ENCODE data around the gene KRTAP4-8.
"Not testable (repeated sequence)": the region's sequence is repeated elsewhere in the genome, so short reads cannot be mapped to it uniquely, and the experiment has no call there.

Gene KRTAP4-8

GRCh38 chr17:41118721-41119120 is 20.8 kb upstream of the KRTAP4-8 start:
- no peak for DNase-seq (ENCODE audit: low spot score)
- no peak for TF ChIP-seq CTCF (IDR thresholded peaks at IDR 0.05)
- no peak overlapping the region for H3K27ac ChIP-seq
- H3K4me3 ChIP-seq: no peak overlapping the region

GRCh38 chr17:41117846-41118386 is 20.0 kb upstream of the KRTAP4-8 start, which contains the start of gene KRTAP4-11:
Gene KRTAP4-11, minus strand, starts transcription at chr17:41118373. Its CDS starts 58 bp downstream, at chr17:41118315.
- H3K4me3 ChIP-seq; DNase-seq (ENCODE audit: low spot score); H3K27ac ChIP-seq: not testable (repeated sequence)

DNA sequence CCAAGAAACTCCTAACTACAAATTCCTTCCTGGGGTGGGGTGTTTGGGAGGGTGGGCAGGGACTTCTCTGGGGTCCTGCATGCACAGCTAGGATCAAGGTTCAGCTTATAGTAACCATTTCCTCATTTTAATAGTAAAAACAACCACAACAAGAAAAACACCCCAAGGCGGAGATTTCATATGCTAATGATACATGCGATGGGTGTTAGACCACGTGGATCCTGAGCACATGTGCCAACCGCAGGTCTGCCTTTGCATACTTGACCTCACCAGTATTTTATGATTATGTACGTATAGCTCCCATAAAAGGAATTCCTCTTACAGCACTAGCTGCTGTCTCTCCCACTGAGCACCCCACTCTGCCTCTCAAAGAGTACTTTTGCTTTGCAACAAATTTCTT is 18.4 kb upstream of the KRTAP4-8 start:
- H3K27ac ChIP-seq: no peak overlapping the region
- H3K4me3 ChIP-seq: no peak overlapping the region
- DNase-seq (ENCODE audit: low spot score): no peak
- no peak for TF ChIP-seq CTCF (IDR thresholded peaks at IDR 0.05)

GRCh38 chr17:41111151-41111885 is 13.4 kb upstream of the KRTAP4-8 start:
- Histone ChIP-seq H3K4me3 (no peak overlapping the region), H3K27ac (no peak overlapping the region)
- TF ChIP-seq CTCF (IDR thresholded peaks at IDR 0.05): no peak
- DNase-seq (ENCODE audit: low spot score): no peak

DNA sequence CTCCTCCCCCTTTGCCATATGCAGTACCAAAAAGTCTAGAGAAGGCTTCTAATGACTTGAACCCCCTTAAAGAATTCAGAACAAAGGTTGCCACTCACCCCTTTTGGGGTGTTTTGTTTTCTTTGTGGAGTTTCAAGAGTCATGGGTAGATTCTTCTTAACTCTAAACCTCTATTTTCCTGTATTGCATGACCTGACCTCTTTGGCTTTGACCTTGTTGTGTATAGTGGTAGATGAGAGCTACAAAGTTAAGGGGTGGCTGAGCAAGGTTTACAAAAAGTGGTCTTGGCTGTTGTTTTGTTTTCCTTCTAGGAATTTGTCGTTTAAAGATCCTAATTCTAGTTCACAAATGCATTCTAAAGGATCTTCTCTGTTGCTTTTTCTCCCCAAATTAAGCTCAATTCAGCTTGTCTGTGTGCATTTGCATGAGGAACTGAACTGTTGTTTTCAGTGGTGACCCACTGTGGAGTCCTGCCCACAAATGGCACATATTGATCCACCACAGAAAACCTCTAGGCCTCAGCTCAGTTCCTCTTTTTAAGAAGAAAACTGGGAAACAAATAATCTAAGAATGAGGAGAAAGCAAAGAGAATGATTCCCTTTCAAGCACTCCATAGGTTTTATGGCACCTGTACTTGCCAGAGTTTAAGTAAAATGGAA is 10.9 kb upstream of the KRTAP4-8 start:
- DNase-seq (ENCODE audit: low spot score): not testable (repeated sequence)

DNA sequence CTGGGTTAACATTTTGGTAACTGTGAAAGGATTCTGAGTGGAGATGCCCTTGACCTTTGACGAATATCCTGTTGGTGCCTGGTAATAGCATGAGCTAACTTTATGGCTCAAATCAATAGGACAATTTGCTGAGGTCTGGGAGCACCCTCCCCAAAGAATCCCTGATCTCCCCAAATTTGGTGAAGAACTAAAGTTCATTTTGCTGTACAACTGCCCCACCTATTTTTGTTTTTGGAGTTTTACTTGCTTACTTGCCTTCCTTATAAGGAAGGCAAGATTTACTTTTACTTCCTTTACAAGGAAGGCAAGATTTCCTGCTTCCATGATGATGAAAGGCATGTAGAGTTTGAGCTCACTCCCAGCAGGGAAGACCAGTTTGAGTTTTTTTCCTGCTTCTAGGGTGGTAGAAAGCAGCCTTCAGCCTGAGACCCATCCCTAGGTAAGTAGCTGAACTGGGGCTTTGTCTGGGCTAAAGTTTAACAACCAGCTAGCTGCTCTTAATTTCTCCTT is 10.1 kb upstream of the KRTAP4-8 start:
- no peak for DNase-seq (ENCODE audit: low spot score)
- no peak overlapping the region for H3K27ac ChIP-seq
- no peak overlapping the region for H3K4me3 ChIP-seq
- TF ChIP-seq CTCF (IDR thresholded peaks at IDR 0.05): no peak

More for the DNA sequence above, 10.9 kb upstream of the KRTAP4-8 start:
- H3K27ac ChIP-seq, H3K4me3 ChIP-seq: not testable (repeated sequence)

DNA sequence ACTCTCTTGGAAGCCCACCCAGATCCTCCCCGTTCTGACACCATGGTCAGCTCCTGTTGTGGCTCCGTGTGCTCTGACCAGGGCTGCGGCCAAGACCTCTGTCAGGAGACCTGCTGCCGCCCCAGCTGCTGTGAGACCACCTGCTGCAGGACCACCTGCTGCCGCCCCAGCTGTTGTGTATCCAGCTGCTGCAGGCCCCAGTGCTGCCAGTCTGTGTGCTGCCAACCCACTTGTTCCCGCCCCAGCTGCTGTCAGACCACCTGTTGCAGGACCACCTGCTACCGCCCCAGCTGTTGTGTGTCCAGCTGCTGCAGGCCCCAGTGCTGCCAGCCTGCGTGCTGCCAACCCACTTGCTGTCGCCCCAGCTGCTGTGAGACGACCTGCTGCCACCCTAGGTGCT is 7.4 kb upstream of the KRTAP4-8 start, which contains the start of gene KRTAP4-9:
Gene KRTAP4-9, plus strand, starts transcription at position 43 of the 400 bp plus-strand sequence. Its CDS starts 0 bp downstream, at position 43.
- H3K4me3 ChIP-seq; DNase-seq (ENCODE audit: low spot score); H3K27ac ChIP-seq: not testable (repeated sequence)

DNA sequence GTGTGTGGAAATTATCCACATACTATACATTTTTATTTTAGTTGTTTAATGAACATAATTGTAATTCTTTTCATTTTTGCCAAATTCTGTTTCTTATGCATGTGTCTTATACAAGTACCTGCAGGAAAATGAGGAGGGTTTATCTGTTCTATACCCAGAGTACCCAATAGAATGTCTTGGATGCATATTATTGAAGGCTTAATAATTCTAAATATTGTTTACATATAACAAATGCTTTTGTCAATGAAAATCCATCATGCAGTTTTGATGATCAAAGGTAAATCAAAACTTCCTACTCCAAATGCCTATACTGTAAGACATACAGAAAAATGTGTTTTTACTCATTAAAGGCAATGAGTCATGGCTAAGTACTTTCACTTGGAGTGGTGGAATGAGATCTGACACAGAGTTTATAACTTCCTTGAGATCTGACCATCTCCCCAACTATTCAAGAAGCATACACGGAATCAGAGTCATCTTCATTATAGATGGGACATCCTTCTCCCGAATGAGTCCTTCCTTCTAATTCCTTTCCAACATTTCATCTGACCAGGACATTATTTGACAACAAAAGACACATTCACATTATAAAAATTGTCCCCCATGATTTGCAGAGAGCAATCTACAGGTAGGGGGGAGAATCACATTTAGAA is 6.6 kb upstream of the KRTAP4-8 start:
- not testable (repeated sequence) for DNase-seq (ENCODE audit: low spot score); H3K27ac ChIP-seq

More for the DNA sequence above, 6.6 kb upstream of the KRTAP4-8 start:
- not testable (repeated sequence) for H3K4me3 ChIP-seq
